HUDEP-2 (cell line): ENCODE measurements around the gene NEK9.

Source experiments
- DNase-seq, 76 experiments: peaks; one replicate each; lab custom pipeline; 2025; ENCODE audit not compliant: unreplicated experiment in 76 of 76; lab: John Stamatoyannopoulos, UW

NEK9 gene

DNA sequence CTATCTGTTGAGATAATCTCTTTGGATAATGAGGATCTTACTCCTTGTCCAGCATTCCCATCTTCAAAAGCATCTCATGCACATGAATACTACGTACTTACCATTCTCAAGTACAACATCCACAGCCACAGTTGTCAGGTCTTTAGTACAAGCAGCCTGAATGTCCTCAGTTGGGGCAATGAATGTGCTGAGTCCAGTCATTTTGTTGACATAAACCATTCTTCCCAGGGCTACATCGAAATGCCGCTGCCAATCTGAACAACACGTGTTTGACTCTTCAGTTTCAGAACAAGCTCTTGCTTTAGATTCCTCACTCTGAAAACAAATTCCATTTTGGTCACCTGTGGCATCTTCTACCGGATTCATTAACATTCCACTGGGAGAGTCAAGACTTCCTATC is 80.6 kb downstream of the NEK9 start:
- DNase-seq: no peak

DNA sequence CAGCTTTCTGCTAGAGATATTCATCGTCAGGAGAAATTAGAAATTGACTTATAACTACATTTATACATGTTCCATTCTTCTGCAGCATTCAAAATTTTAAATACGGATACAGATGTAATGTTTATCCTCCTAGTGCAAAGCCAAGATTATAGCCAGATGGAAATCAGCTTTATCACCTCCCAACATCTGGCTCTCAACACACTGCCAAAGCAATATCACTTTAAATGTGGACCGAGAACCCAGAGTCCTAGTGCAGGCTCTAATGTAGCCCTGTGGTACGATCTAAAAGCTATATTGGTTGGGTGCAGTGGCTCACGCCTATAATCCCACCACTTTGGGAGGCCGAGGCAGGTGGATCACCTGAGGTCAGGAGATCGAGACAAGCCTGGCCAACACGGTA is 82.1 kb downstream of the NEK9 start:
- peak in 16 of 76 experiments; percentile 3 to 42 (median 18) for DNase-seq

DNA sequence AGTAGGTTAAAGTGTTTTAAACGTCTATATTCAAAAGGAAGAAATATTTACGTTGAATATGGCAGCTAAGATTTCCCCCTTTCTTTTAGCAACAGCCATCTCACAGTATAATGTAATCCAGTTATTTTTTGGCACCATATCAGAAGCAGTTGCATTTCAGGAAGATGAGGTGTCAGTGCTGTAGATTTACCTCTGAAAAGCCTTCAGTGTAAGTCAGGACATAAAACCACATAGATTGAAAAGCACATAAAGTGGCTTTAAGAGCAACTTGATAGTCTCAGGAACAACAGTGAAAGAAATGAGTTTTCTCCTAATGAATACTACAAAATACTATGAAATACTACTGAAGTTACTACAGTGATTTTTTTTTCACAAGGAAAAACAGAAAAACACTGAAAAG is 82.5 kb downstream of the NEK9 start:
- peak in 4 of 76 experiments; percentile 5 to 13 (median 8) for DNase-seq

DNA sequence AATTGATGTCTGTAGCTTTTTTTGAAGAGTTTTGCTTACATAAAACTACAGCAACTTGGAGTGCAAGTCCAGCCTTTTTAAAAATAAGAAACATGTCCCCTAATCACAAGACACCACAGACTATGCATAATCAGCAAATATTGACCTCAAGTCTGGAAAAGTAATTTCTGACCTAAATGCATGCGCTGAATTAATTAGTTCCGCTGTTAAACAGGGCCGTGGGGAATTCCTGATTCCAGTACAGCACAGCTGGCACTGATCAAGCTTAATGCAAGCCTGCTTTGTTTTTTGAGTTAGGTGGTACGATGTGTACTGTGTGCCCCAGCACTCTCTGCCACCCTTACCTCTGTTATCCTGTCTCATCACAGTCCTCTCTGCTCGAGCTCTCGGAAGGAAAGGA is 84.8 kb downstream of the NEK9 start:
- DNase-seq: no peak

DNA sequence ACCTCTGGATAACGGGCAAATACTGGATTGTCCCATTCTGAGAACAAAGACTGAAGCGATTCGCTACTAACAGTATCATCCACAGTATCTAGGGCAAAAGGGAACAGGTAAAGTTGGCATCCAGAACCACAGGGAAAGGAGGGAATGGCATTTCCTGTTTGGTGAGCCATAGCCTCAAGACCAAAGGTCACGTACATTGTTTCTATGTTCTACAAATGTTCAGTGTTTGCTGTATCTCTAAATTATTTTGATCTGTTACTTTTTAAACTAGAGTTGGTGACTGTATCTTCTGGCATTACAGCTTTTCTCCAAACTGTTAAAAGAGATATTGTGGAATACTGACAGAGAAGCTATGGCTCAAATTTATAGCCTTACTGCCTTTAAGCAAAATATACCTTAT is 85.2 kb downstream of the NEK9 start:
- no peak for DNase-seq

DNA sequence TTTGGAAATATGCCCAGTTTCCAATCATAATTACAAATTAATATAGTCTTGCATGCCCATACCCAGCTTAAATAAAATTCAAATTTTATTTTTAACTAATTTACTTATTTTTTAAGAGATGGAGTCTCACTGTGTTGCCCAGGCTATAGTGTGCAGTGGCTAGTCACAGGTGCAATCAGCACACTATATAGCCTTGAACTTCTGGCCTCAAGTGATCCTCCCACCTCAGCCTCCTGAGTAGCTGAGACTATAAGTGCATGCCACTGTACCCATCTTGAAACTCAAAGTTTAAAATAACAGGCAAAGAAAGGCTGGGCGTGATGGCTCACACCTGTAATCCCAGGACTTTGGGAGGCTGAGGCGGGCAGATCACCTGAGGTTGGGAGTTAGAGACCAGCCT is 85.9 kb downstream of the NEK9 start:
- DNase-seq: no peak

DNA sequence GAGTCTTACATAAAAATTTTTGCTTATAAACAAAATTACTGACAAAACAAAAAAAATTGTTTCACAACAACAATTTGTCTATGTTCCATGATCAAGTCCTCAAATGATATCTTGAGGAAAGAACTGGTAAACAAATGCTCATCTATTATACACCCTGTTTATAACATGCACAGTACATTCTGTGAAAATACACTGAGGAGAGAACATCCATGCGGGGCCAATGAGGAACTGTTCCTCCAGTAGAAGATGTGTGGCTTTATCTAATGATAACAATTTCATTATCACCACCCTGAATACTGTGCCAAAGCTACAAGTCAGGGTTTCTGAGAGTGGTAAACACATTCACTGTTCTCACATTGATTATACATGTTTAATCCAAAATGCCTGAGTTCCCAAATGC is 86.3 kb downstream of the NEK9 start:
- peak in 15 of 76 experiments; percentile 2 to 63 (median 20) for DNase-seq

DNA sequence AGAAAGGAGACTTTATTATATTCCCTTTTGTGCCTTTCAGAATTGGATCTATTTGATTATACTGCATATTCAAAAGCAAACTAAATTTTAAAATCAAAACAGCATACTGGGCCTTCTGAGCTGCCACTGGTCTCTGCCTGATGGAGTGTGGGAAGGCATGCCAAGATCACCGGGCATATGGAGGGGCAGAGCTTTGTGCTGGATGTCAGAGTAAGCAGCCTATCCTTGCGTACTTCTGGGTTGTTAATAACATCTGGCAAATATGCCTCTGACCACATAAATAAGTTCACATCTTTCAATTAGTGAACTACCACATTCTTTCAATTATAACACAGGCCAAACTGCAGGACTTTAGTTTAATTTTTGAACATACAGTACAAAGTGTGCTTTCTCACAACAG is 93.9 kb downstream of the NEK9 start:
- DNase-seq: no peak

DNA sequence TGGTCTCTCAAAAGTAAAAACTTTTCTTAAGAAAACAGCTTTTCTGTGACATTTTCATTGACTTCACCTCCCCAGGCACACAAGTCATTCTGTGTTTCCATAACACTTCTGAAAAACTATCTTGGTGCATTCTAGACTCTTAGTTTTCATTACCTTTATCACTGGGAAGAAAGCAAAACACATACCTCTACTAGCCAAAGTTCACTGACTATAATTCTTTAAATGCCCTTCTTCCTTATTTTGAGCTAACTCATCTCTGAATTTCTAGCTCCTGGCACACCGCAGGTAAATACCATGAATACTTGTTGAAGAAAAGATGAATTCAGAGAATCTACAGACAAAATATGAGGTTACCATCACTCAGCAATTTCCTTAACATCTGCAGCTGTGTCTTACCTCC is 96.7 kb downstream of the NEK9 start:
- DNase-seq: no peak
